Uterus (tissue), 4 donors: ENCODE results near the gene UBE2E1. TPM values are rescaled to one million over a fixed set of nuclear protein-coding genes. Genes with fewer than 3 reads are reported as not detected.

Source experiments
- DNase-seq, 2 donors: peaks; one replicate each; pipeline ENCODE4 v3.0.0-alpha.2; 2019 to 2020
- H3K27ac ChIP-seq, 2 donors: fragments of 200-600 bp; sonication (generic); 1 replicate in 1 of 2; 2 replicates in 1 of 2; pipeline ENCODE4 v1.5.1; 2016 to 2018
- H3K27me3 ChIP-seq, 2 donors: fragments of 200-600 bp; sonication (generic); one replicate each; pipeline ENCODE4 v1.5.1; 2018 to 2019; ENCODE audit warnings: control low read depth in 1 of 2
- H3K36me3 ChIP-seq, 2 donors: fragments of 200-600 bp; sonication (generic); one replicate each; pipeline ENCODE4 v1.5.1; 2019; ENCODE audit warnings: control low read depth in 1 of 2
- H3K4me1 ChIP-seq, 2 donors: fragments of 200-600 bp; sonication (generic); one replicate each; pipeline ENCODE4 v1.5.1; 2018 to 2019; ENCODE audit warnings: control low read depth in 1 of 2
- H3K4me3 ChIP-seq, 2 donors: fragments of 200-600 bp; sonication (generic); 1 replicate in 1 of 2; 2 replicates in 1 of 2; pipeline ENCODE4 v1.5.1; 2018 to 2019; ENCODE audit warnings: mild to moderate bottlenecking in 1 of 2
- H3K9me3 ChIP-seq, 2 donors: fragments of 200-600 bp; sonication (generic); one replicate each; pipeline ENCODE4 v1.5.1; 2019; ENCODE audit warnings: control low read depth in 1 of 2
- POLR2A ChIP-seq, 2 donors: fragments of 450-650 bp; IDR thresholded peaks; one replicate each; pipeline ENCODE4 v1.6.1; 2016; ENCODE audit warnings: antibody characterized with exemption in 2 of 2, mild to moderate bottlenecking in 1 of 2, moderate library complexity in 1 of 2
- intact Hi-C: fragments of 100-400 bp; cut with DNase I; formaldehyde crosslinking; loops from one replicate; pipeline ENCODE4 v1.15.1; 2023; ENCODE audit warnings: low total_unique reads
- total RNA-seq, 4 donors: library from RNA; depleted of rRNA in 3 of 4; stranded (reverse); fragments of >200 nt in 3 of 4; gene quantifications; one replicate each; pipeline versions ENCODE4 v1.1.0 to v1.2.4, GENCODE V29; 2014 to 2023
- TF ChIP-seq, protein P1 (sequence below), 4 experiments: fragments of 200-600 bp in 2 of 4; fragments of 450-650 bp in 2 of 4; sonication (generic) in 2 of 4; IDR thresholded peaks; one replicate each; pipeline ENCODE4 v1.5.1; 2016 to 2019; ENCODE audit warnings: antibody characterized with exemption in 4 of 4, mild to moderate bottlenecking in 2 of 4, moderate library complexity in 1 of 4
- donor health status: DM: yes; HTN: yes; CAD: no.

The UBE2E1 gene
- total RNA-seq, 4 donors from 2014 or later, result 67.9 to 158 (median 95.7) TPM

DNA sequence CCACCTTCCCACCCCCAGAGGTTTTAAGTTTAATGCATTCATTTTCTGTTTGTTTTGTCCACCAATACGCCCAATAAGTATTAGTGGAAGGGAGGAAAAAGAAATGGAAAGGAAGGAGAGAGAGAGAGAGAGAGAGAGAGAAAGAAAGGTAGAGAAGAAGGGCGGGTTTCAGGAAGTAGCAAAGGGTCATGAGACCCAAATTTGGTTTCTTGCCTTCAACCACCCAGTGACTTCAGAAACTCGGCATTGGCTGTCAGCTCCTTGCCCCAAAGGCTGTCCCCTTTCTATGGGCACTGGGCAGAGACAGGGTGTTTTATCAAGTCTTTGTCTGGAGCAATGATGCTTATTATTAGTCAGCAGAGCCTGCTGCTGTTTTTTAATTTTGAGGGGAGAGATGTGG, 125.8 kb downstream of the UBE2E1 start:
- no peaks in the 10 kb centered on the region for H3K27me3 ChIP-seq
- TF ChIP-seq POLR2A (IDR thresholded peaks at IDR 0.05), result no peak
- TF ChIP-seq, protein P1, sequence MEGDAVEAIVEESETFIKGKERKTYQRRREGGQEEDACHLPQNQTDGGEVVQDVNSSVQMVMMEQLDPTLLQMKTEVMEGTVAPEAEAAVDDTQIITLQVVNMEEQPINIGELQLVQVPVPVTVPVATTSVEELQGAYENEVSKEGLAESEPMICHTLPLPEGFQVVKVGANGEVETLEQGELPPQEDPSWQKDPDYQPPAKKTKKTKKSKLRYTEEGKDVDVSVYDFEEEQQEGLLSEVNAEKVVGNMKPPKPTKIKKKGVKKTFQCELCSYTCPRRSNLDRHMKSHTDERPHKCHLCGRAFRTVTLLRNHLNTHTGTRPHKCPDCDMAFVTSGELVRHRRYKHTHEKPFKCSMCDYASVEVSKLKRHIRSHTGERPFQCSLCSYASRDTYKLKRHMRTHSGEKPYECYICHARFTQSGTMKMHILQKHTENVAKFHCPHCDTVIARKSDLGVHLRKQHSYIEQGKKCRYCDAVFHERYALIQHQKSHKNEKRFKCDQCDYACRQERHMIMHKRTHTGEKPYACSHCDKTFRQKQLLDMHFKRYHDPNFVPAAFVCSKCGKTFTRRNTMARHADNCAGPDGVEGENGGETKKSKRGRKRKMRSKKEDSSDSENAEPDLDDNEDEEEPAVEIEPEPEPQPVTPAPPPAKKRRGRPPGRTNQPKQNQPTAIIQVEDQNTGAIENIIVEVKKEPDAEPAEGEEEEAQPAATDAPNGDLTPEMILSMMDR (IDR thresholded peaks at IDR 0.05), result no peak
- H3K36me3 ChIP-seq, result no peaks in the 10 kb centered on the region
- no peak overlapping the region for H3K4me3 ChIP-seq
- intact Hi-C loops, result no loop called here
- H3K9me3 ChIP-seq, result no peaks in the 10 kb centered on the region
- no peak overlapping the region for H3K27ac ChIP-seq
- H3K4me1 ChIP-seq, result no peaks in the 10 kb centered on the region
- DNase-seq, result no peak

DNA sequence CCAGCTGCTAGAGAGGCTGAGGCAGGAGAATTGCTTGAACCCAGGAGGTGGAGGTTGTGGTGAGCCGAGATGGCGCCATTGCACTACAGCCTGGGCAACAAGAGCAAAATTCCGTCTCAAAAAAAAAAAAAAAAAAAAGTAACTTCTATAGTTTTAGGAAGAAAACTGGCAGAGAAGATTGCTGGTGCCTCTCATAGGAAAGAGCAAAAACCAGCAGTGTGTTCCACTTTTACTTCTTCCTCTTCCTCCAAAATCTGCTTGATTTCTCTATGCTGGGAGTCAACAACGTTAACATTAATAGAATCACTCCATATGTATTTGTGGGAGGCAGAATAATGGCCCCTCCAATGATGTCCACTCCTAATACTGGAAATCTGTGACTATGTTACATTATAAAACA, 126.8 kb downstream of the UBE2E1 start:
- Histone ChIP-seq H3K27ac (no peak overlapping the region), H3K9me3 (no peaks in the 10 kb centered on the region), H3K4me1 (no peaks in the 10 kb centered on the region), H3K4me3 (no peak overlapping the region), H3K27me3 (no peaks in the 10 kb centered on the region), H3K36me3 (no peaks in the 10 kb centered on the region)
- no peak for DNase-seq
- TF ChIP-seq, protein P1 (IDR thresholded peaks at IDR 0.05), result no peak
- no peak for TF ChIP-seq POLR2A (IDR thresholded peaks at IDR 0.05)
- intact Hi-C loops, result no loop called here

DNA sequence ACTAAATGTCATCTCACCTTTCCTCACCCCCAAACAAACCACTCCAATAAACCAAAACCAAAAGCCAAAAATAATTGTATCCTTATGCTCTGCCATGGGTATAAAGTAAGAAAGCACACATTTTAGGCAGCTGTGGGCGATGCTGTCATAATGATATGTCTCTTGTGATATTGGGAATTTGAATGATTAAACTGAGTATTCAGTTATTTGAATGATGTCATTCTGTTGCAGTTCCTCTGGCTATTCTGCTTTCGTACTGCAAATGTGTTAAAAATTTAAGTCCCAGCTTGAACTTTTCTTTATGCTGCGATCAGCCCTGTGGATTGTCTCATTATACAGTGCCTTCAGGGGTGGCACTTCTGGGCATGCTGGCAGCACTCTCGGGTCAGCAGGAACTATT, 128.5 kb downstream of the UBE2E1 start:
- Histone ChIP-seq H3K27me3 (no peaks in the 10 kb centered on the region), H3K9me3 (no peaks in the 10 kb centered on the region), H3K36me3 (no peaks in the 10 kb centered on the region), H3K4me1 (no peaks in the 10 kb centered on the region), H3K4me3 (no peak overlapping the region), H3K27ac (no peak overlapping the region)
- intact Hi-C loops, result no loop called here
- no peak for DNase-seq
- TF ChIP-seq POLR2A (IDR thresholded peaks at IDR 0.05), result no peak
- TF ChIP-seq, protein P1 (IDR thresholded peaks at IDR 0.05), result no peak

DNA sequence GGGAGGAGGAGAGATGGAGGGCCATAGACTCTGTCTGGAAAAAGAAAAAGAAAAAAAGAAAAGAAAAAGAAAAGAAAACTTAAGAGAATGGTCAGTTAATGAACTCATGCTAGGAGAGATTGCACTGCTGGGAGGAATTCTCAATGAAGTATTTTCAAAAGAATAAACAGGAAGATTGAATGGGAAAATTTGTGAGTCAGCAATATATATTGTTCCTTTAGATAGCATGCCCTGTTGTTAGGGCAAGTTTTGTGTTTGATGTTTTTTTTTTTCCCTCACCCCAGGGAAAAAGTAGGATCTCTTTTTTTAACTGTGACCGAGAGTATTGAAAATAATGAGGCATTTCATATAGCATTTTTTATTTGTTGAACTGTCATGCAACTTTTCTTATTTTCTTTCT, 131.5 kb downstream of the UBE2E1 start:
- Histone ChIP-seq H3K4me3 (no peak overlapping the region), H3K4me1 (no peaks in the 10 kb centered on the region), H3K36me3 (no peaks in the 10 kb centered on the region), H3K9me3 (no peaks in the 10 kb centered on the region), H3K27me3 (no peaks in the 10 kb centered on the region), H3K27ac (no peak overlapping the region)
- no peak for DNase-seq
- TF ChIP-seq, protein P1 (IDR thresholded peaks at IDR 0.05), result no peak
- TF ChIP-seq POLR2A (IDR thresholded peaks at IDR 0.05), result no peak
- intact Hi-C loops, result no loop called here

DNA sequence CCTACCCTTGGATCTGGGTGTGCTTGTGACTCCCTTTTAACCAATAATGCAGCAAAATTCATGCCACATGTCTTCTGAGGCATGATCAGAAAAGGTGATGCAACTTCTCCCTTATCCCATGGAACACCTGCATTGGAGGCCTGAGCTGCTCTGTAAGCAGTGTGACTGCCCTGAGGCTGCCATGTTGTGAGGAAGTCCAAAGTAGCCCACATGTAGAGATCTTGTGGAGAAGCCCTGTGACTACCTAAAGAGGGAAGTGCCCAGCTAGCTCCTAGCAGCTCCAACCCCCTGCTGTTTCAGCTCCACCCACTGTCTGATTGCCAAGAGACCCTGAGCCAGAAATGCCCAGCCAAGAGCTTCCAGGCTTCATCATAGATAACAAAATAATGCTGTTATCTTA, 132.9 kb downstream of the UBE2E1 start:
- H3K27me3 ChIP-seq, result no peaks in the 10 kb centered on the region
- TF ChIP-seq POLR2A (IDR thresholded peaks at IDR 0.05), result no peak
- TF ChIP-seq, protein P1 (IDR thresholded peaks at IDR 0.05), result no peak
- intact Hi-C loops, result no loop called here
- H3K27ac ChIP-seq, result no peak overlapping the region
- no peak overlapping the region for H3K4me3 ChIP-seq
- no peaks in the 10 kb centered on the region for H3K4me1 ChIP-seq
- H3K9me3 ChIP-seq, result no peaks in the 10 kb centered on the region
- H3K36me3 ChIP-seq, result no peaks in the 10 kb centered on the region
- no peak for DNase-seq
